CD4-positive, alpha-beta memory T cell (primary cell): Measurements from ENCODE around the gene MET. TPM values are rescaled to one million over a fixed set of nuclear protein-coding genes. Genes with fewer than 3 reads are reported as not detected.

Experiments used
- CTCF ChIA-PET: fragments of 350-600 bp; sonication (Branson Sonifier 250); formaldehyde crosslinking; loops from one replicate; lab custom pipeline; 2021; ENCODE audit warnings: inconsistent platforms; ENCODE audit not compliant: partially characterized antibody; lab: Charles Lee
- POLR2A ChIA-PET: fragments of 350-600 bp; sonication (Branson Sonifier 250); formaldehyde crosslinking; loops from one replicate; lab custom pipeline; 2021; ENCODE audit not compliant: partially characterized antibody; lab: Charles Lee
- DNase-seq, 5 donors: peaks; one replicate each; pipeline versions ENCODE4 v3.0.0 to v3.0.0-alpha.2; 2020 to 2022; ENCODE audit warnings: mixed read lengths in 1 of 5
- H3K27ac ChIP-seq: one replicate; pipeline ENCODE4 v1.7.0; 2013; ENCODE audit warnings: low read depth, low read length
- H3K27me3 ChIP-seq: 2 replicates; pipeline ENCODE4 v1.7.0; 2013; ENCODE audit warnings: mild to moderate bottlenecking, low read length, moderate library complexity; ENCODE audit not compliant: insufficient read depth
- H3K36me3 ChIP-seq: 2 replicates; pipeline ENCODE4 v1.7.0; 2013; ENCODE audit warnings: mild to moderate bottlenecking, low read length, moderate library complexity; ENCODE audit not compliant: insufficient read depth
- H3K4me1 ChIP-seq: 2 replicates; pipeline ENCODE4 v1.7.0; 2013; ENCODE audit warnings: mild to moderate bottlenecking, low read length, moderate library complexity; ENCODE audit not compliant: insufficient read depth
- H3K4me3 ChIP-seq, 2 donors: one replicate each; pipeline ENCODE4 v1.7.0; 2013; ENCODE audit warnings: low read length in 2 of 2, mild to moderate bottlenecking in 1 of 2
- H3K9me3 ChIP-seq, 2 donors: one replicate each; pipeline ENCODE4 v1.7.0; 2013; ENCODE audit warnings: low read length in 2 of 2, control low read depth in 1 of 2; ENCODE audit not compliant: control insufficient read depth in 1 of 2
- H3K27ac Mint-ChIP-seq, 7 donors: one replicate each; pipeline ENCODE4 v1.8.0; 2020 to 2021; ENCODE audit warnings: mixed read lengths in 7 of 7, mild to moderate bottlenecking in 6 of 7, inconsistent platforms in 3 of 7, moderate library complexity in 3 of 7
- H3K27me3 Mint-ChIP-seq, 2 donors: one replicate each; pipeline ENCODE4 v1.8.0; 2020 to 2021; ENCODE audit warnings: mixed read lengths in 2 of 2
- H3K36me3 Mint-ChIP-seq, 2 donors: one replicate each; pipeline ENCODE4 v1.8.0; 2020 to 2021; ENCODE audit warnings: mixed read lengths in 2 of 2, inconsistent platforms in 1 of 2, mild to moderate bottlenecking in 1 of 2
- H3K4me1 Mint-ChIP-seq, 4 donors: one replicate each; pipeline ENCODE4 v1.8.0; 2020 to 2021; ENCODE audit warnings: mixed read lengths in 4 of 4, mild to moderate bottlenecking in 1 of 4
- H3K4me3 Mint-ChIP-seq, 8 donors: one replicate each; pipeline ENCODE4 v1.8.0; 2020 to 2021; ENCODE audit warnings: mixed read lengths in 8 of 8, mild to moderate bottlenecking in 7 of 8, moderate library complexity in 6 of 8, inconsistent platforms in 3 of 8
- H3K9me3 Mint-ChIP-seq, 8 donors: one replicate each; pipeline ENCODE4 v1.8.0; 2020 to 2021; ENCODE audit warnings: mixed read lengths in 8 of 8, mild to moderate bottlenecking in 5 of 8, inconsistent platforms in 3 of 8, moderate library complexity in 1 of 8
- intact Hi-C: fragments of 100-400 bp; cut with micrococcal nuclease; formaldehyde crosslinking; loops from one replicate; pipeline ENCODE4 v1.15.1; 2023
- polyA plus RNA-seq, 2 donors: library from polyadenylated mRNA; unstranded; fragments of 300-500 nt; fragmentation: Illumina TruSeq; gene quantifications; one replicate each; pipeline ENCODE4 v1.2.3, GENCODE V29; 2021
- total RNA-seq, 2 experiments: library from RNA; stranded (reverse); gene quantifications; one replicate each; pipeline ENCODE4 v1.2.3, GENCODE V29; 2021

MET gene
- total and polyA plus RNA-seq, 4 experiments from 2014 or later = 0.23 to 0.47 TPM; not detected in 2

- Histone ChIP-seq H3K4me3 (no peak overlapping the region), H3K27ac (no peak overlapping the region), H3K27me3 (no peaks in the 10 kb centered on the region), H3K4me1 (no peaks in the 10 kb centered on the region), H3K36me3 (no peaks in the 10 kb centered on the region), H3K9me3 (no peaks in the 10 kb centered on the region)
- ChIA-PET CTCF (no interaction called here), POLR2A (no interaction called here)
- intact Hi-C loops = no loop called here
- H3K36me3 Mint-ChIP-seq = no peaks in the 10 kb centered on the region
- no peak for DNase-seq
- no peaks in the 10 kb centered on the region for H3K4me1 Mint-ChIP-seq
- H3K27ac Mint-ChIP-seq = no peak overlapping the region
- no peak overlapping the region for H3K4me3 Mint-ChIP-seq
- H3K27me3 Mint-ChIP-seq = peaks cover 11 to 12% of the 10 kb centered on the region in 2 donors
- no peaks in the 10 kb centered on the region for H3K9me3 Mint-ChIP-seq
These were observed 164.9 kb downstream of the MET start for GRCh38 chr7:116836911-116837310.

DNA sequence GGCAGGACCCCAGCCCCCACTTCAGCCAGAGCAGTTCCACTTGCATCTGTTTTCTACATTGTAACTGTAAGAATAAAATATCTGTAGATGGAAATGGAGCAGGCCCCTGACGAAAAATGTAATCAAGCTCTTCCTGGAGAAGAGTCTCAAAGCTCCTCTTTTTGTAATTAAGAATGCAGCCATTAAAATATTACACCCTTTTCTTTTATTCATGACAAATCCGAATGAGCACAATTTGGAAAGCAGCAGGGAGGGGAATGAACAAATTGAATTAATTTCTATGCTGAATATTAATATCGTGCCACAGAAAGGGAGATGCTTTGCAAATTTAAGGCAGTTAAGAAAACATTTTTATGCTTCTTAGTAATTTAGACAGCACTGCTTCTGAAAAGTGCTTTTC is 165.6 kb downstream of the MET start:
- Histone ChIP-seq H3K4me1 (no peaks in the 10 kb centered on the region), H3K27ac (no peak overlapping the region), H3K9me3 (no peaks in the 10 kb centered on the region), H3K27me3 (no peaks in the 10 kb centered on the region), H3K4me3 (no peak overlapping the region), H3K36me3 (no peaks in the 10 kb centered on the region)
- Mint-ChIP-seq H3K4me3 (no peak overlapping the region), H3K9me3 (no peaks in the 10 kb centered on the region), H3K27me3 (peaks cover 11 to 13% of the 10 kb centered on the region in 2 donors), H3K36me3 (no peaks in the 10 kb centered on the region), H3K4me1 (no peaks in the 10 kb centered on the region), H3K27ac (no peak overlapping the region)
- POLR2A ChIA-PET = no interaction called here
- intact Hi-C loops = no loop called here
- no peak for DNase-seq
- CTCF ChIA-PET = no interaction called here

DNA sequence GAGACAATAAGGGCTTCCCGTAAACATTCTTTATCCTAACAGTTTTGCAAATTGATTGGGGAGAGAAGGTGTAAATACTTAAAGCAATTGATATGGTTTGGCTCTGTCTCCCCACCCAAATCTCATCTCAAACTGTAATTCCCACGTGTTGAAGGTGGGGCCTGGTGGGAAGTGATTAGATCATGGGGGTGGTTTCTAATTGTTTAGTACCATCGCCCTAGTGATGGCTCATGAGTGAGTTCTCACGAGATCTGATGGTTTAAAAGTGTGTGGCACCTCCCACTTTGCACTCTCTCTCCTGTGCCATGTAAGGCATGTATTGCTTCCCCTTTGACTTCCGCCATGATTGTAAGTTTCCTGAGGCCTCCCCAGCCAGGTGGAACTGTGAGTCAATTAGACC is 168.3 kb downstream of the MET start:
- Histone ChIP-seq H3K27ac (no peak overlapping the region), H3K9me3 (no peaks in the 10 kb centered on the region), H3K27me3 (no peaks in the 10 kb centered on the region), H3K4me1 (no peaks in the 10 kb centered on the region), H3K36me3 (no peaks in the 10 kb centered on the region), H3K4me3 (no peak overlapping the region)
- peaks cover 14 to 18% of the 10 kb centered on the region in 2 donors for H3K27me3 Mint-ChIP-seq
- POLR2A ChIA-PET = no interaction called here
- no peak for DNase-seq
- intact Hi-C loops = no loop called here
- H3K27ac Mint-ChIP-seq = no peak overlapping the region
- H3K4me1 Mint-ChIP-seq = peaks cover 0 to 6% (median 4%) of the 10 kb centered on the region in 4 donors
- no peaks in the 10 kb centered on the region for H3K9me3 Mint-ChIP-seq
- H3K4me3 Mint-ChIP-seq = no peak overlapping the region
- H3K36me3 Mint-ChIP-seq = no peaks in the 10 kb centered on the region
- CTCF ChIA-PET = no interaction called here

DNA sequence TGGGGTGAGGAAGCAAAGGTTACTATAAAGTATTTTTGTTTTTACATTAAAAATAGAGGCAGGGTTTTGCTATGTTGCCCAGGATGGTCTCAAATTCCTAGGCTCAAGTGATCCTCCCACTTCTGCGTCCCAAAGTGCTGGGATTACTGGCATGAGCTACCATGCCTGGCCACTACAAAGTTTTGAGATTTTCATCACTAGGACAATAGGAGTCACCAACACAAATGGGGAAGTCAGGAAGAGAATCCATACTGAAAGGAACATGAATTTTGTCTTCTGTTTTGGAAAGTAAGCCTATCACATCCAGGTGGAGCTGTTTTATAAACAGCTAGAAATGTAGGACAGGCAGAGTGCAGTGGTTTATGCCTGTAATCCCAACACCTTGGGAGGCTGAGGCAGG is 170.4 kb downstream of the MET start:
- no peaks in the 10 kb centered on the region for H3K36me3 ChIP-seq
- DNase-seq = no peak
- POLR2A ChIA-PET = no interaction called here
- no peaks in the 10 kb centered on the region for H3K9me3 ChIP-seq
- H3K4me3 Mint-ChIP-seq = no peak overlapping the region
- peaks cover 0 to 6% (median 4%) of the 10 kb centered on the region in 4 donors for H3K4me1 Mint-ChIP-seq
- CTCF ChIA-PET = no interaction called here
- intact Hi-C loops = no loop called here
- no peaks in the 10 kb centered on the region for H3K4me1 ChIP-seq
- H3K9me3 Mint-ChIP-seq = no peaks in the 10 kb centered on the region
- no peak overlapping the region for H3K27ac ChIP-seq
- H3K36me3 Mint-ChIP-seq = no peaks in the 10 kb centered on the region
- H3K27ac Mint-ChIP-seq = no peak overlapping the region
- no peak overlapping the region for H3K4me3 ChIP-seq
- peaks cover 14 to 20% of the 10 kb centered on the region in 2 donors for H3K27me3 Mint-ChIP-seq
- no peaks in the 10 kb centered on the region for H3K27me3 ChIP-seq

GRCh38 chr7:116843378-116843777 is 171.4 kb downstream of the MET start:
- Mint-ChIP-seq H3K36me3 (no peaks in the 10 kb centered on the region), H3K27ac (peak overlapping the region in 2 of 7 donors; percentile 12 to 30), H3K4me3 (peak overlapping the region in 4 of 8 donors; percentile 21 to 49 (median 29)), H3K27me3 (peaks cover 17 to 20% of the 10 kb centered on the region in 2 donors), H3K9me3 (no peaks in the 10 kb centered on the region), H3K4me1 (peaks cover 0 to 6% (median 4%) of the 10 kb centered on the region in 4 donors)
- Histone ChIP-seq H3K4me1 (no peaks in the 10 kb centered on the region), H3K9me3 (no peaks in the 10 kb centered on the region), H3K36me3 (no peaks in the 10 kb centered on the region), H3K27me3 (no peaks in the 10 kb centered on the region), H3K4me3 (no peak overlapping the region), H3K27ac (no peak overlapping the region)
- ChIA-PET CTCF (no interaction called here), POLR2A (no interaction called here)
- DNase-seq = no peak
- intact Hi-C loops = no loop called here

Other genes starting within 250 kb of the MET start
- under 1 TPM in 1 of 2 experiments, not detected in 1; 0.19 TPM for gene CAV2, start 172.5 kb upstream of the MET start, total RNA-seq
- gene CAV2, start 172.5 kb upstream of the MET start, polyA plus RNA-seq = not detected
- gene CAV1, start 147.2 kb upstream of the MET start, total RNA-seq = not detected
- gene CAV1, start 147.2 kb upstream of the MET start, polyA plus RNA-seq = not detected
- gene CAPZA2, start 190.4 kb downstream of the MET start, total RNA-seq = 100 to 1,000 TPM; 112 to 116 TPM
- 100 to 1,000 TPM; 170 to 307 TPM for gene CAPZA2, start 190.4 kb downstream of the MET start, polyA plus RNA-seq